ENCODE data around the gene CPVL.

The CPVL gene

GRCh38 chr7:28998105-28998504, 148.2 kb downstream of the CPVL start:
- no peak for DNase-seq

GRCh38 chr7:28996836-28997235, 149.5 kb downstream of the CPVL start:
- DNase-seq, result no peak

GRCh38 chr7:28993371-28993770, 153.0 kb downstream of the CPVL start:
- DNase-seq, result no peak

- no peak for DNase-seq
These were observed 153.5 kb downstream of the CPVL start for GRCh38 chr7:28992798-28993197.

GRCh38 chr7:28990200-28990960, 156.0 kb downstream of the CPVL start:
- DNase-seq, result no peak

GRCh38 chr7:28989211-28989980, 156.9 kb downstream of the CPVL start:
- DNase-seq, result no peak

GRCh38 chr7:28988810-28989209, 157.5 kb downstream of the CPVL start:
- DNase-seq, result no peak

GRCh38 chr7:28988091-28988490, 158.2 kb downstream of the CPVL start:
- no peak for DNase-seq

- DNase-seq, result no peak
These were observed 159.6 kb downstream of the CPVL start for GRCh38 chr7:28986765-28987110.

GRCh38 chr7:28986028-28986764, 160.1 kb downstream of the CPVL start:
- DNase-seq, result no peak

- DNase-seq, result no peak
These were observed 161.7 kb downstream of the CPVL start for GRCh38 chr7:28984631-28985030.

- DNase-seq, result no peak
These were observed 162.1 kb downstream of the CPVL start for GRCh38 chr7:28984217-28984616.

- DNase-seq, result no peak
These were observed 162.7 kb downstream of the CPVL start for GRCh38 chr7:28983396-28984190.

GRCh38 chr7:28981161-28981465, 165.2 kb downstream of the CPVL start:
- no peak for DNase-seq

- DNase-seq, result no peak
These were observed 165.7 kb downstream of the CPVL start for GRCh38 chr7:28980451-28981160.

GRCh38 chr7:28979776-28980175, 166.6 kb downstream of the CPVL start:
- no peak for DNase-seq

- DNase-seq, result no peak
These were observed 168.5 kb downstream of the CPVL start for GRCh38 chr7:28977881-28978280.

GRCh38 chr7:28976022-28976421, 170.3 kb downstream of the CPVL start:
- DNase-seq, result no peak

GRCh38 chr7:28973591-28973990, 172.7 kb downstream of the CPVL start:
- no peak for DNase-seq

GRCh38 chr7:28964056-28964455, 182.3 kb downstream of the CPVL start:
- DNase-seq, result no peak

GRCh38 chr7:28961972-28962371, 184.4 kb downstream of the CPVL start:
- no peak for DNase-seq

- no peak for DNase-seq
These were observed 186.1 kb downstream of the CPVL start for GRCh38 chr7:28960071-28960840.

All from NCI-H1417 treated with DMSO at 0.1 percent for 48 hours (cell line).